ENCODE measurements around the gene NYNRIN.
"Not testable (repeated sequence)": the region's sequence is repeated elsewhere in the genome, so short reads cannot be mapped to it uniquely, and the experiment has no call there.

NYNRIN gene

GRCh38 chr14:24369907-24370687 lies 28.7 kb upstream of the NYNRIN start:
- in situ Hi-C loops (cut with MboI; ENCODE audit: low sequenced_read_pairs): no loop called here

GRCh38 chr14:24370748-24371147 lies 28.1 kb upstream of the NYNRIN start:
- in situ Hi-C loops (cut with MboI; ENCODE audit: low sequenced_read_pairs): no loop called here

GRCh38 chr14:24371605-24372004 lies 27.2 kb upstream of the NYNRIN start:
- in situ Hi-C loops (cut with MboI; ENCODE audit: low sequenced_read_pairs): not testable (repeated sequence)

DNA sequence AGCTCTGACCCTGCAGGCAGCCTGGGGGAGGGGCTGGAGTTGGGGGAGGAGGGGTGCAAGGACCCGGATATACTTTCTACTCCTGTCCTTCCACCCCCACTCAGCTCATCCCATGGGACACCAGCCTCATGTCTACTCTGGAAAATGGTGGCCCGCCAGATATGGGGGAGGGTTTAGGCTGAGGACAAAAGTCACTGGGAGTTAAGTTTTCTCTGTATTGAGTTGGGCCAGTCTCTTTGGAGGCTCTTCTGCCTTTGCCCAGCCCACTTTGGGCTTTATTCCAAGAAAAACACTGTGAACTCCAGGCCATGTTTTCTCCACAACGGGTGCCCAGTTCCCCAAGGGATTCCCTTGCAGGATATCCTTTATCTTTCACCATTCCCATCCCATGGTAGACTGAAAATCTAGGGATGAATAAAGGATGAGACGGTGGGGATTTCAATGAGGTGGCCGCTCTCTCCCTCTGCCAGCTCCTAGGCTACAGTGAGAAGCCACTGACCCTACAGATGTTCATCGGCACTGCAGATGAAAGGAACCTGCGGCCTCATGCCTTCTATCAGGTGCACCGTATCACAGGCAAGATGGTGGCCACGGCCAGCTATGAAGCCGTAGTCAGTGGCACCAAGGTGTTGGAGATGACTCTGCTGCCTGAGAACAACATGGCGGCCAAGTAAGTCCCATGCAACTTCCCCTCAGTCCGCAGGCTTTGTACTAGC lies 25.9 kb upstream of the NYNRIN start:
- in situ Hi-C loops (cut with MboI; ENCODE audit: low sequenced_read_pairs): no loop called here

- in situ Hi-C loops (cut with MboI; ENCODE audit: low sequenced_read_pairs): no loop called here
Observed at GRCh38 chr14:24376448-24377070, 22.2 kb upstream of the NYNRIN start.

- in situ Hi-C loops (cut with MboI; ENCODE audit: low sequenced_read_pairs): no loop called here
Observed at GRCh38 chr14:24377126-24377525, 21.7 kb upstream of the NYNRIN start.

GRCh38 chr14:24377657-24378056 lies 21.1 kb upstream of the NYNRIN start:
- in situ Hi-C loops (cut with MboI; ENCODE audit: low sequenced_read_pairs): no loop called here

GRCh38 chr14:24378327-24378726 lies 20.5 kb upstream of the NYNRIN start:
- in situ Hi-C loops (cut with MboI; ENCODE audit: low sequenced_read_pairs): no loop called here

- in situ Hi-C loops (cut with MboI; ENCODE audit: low sequenced_read_pairs): no loop called here
Observed at GRCh38 chr14:24378981-24379906, 19.6 kb upstream of the NYNRIN start.

DNA sequence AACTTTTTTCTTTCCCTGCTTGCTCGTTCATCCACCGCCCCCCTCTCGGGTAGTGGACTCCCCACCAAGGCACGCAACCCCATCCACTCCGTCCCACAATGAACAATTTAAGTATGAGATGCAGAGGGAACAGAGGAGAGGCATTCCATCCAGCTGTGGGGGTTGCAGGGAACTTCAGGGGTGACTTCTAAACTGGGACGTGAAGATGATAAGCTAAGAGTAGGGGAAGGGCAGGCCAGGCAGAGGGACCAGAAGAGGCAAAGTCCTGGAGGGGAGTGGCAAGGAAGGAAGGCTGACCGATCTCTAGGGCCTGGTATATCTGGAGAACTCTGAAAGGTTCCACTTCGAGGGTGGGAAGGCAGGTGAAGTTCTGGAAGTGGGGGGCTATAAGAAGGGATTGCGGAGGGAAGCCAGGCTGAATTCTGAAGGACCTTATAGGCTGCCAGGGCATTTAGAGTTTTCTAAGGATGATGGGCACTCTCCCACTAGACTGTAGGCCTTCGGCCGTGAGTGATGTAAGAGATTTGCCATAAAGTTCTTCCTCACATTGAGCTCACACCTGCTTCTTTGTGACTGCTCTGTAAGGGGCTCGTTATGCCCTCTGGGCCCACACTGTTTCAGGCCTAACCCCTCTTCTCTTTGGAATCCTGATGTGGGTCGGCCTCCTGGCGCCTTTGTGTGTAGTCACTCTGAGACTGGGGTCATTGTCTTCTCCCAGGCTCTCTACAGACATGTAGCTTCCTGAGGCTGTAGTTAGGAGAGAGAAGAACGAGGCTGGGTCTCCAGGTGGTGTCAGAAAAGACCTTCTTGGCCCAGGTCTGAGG lies 18.7 kb upstream of the NYNRIN start:
- in situ Hi-C loops (cut with MboI; ENCODE audit: low sequenced_read_pairs): no loop called here

- in situ Hi-C loops (cut with MboI; ENCODE audit: low sequenced_read_pairs): no loop called here
Observed at GRCh38 chr14:24381363-24382063, 17.3 kb upstream of the NYNRIN start.

DNA sequence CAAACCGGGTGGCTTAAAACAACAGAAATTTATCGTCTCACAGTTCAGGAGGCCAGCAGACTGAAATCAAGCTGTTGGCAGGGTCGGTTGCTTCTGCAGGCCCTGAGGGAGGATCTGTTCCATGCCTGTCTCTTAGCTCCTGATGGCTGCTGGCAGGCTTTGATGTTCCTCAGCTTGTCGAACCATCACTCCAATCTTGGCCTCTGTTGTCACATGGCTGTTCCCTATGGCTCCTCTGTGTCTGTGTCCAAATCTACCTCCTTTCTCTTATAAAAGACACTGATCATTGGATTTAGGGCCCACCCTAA lies 16.8 kb upstream of the NYNRIN start:
- in situ Hi-C loops (cut with MboI; ENCODE audit: low sequenced_read_pairs): no loop called here

GRCh38 chr14:24384169-24384568 lies 14.6 kb upstream of the NYNRIN start:
- in situ Hi-C loops (cut with MboI; ENCODE audit: low sequenced_read_pairs): no loop called here

- in situ Hi-C loops (cut with MboI; ENCODE audit: low sequenced_read_pairs): no loop called here
Observed at GRCh38 chr14:24385524-24385923, 13.3 kb upstream of the NYNRIN start.

DNA sequence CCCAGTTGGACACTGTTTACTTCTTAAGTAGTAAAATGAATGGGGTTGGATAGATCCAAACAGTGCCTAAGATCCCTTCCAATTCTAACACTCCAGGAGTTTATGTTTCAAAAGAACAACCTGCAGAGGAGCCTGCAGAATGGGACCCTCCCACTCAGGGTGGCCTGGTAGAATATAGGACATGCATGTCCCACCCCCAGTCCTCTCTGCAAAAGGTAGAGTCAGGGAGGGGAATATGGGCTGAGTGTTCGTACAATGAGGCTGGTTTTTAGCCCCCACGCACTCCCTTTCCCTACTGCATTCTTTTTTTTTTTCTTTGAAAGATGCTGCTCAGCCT lies 11.8 kb upstream of the NYNRIN start:
- in situ Hi-C loops (cut with MboI; ENCODE audit: low sequenced_read_pairs): no loop called here

DNA sequence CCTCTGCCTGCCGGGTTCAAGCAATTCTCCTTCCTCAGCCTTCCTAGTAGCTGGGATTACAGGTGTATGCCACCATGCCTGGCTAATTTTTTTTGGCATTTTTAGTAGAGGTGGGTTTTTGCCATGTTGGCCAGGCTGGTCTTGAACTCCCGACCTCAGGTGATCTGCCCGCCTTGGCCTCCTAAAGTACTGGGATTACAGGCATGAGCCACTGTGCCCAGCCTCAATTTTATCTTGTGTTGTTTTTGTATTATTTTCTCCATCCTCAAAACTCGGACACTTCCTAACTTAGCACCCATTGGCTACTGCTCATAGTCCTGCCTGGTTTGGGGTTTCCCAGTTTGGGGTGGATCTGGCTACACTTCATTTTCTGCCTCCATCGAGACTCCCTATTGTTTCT lies 11.2 kb upstream of the NYNRIN start:
- in situ Hi-C loops (cut with MboI; ENCODE audit: low sequenced_read_pairs): not testable (repeated sequence)

DNA sequence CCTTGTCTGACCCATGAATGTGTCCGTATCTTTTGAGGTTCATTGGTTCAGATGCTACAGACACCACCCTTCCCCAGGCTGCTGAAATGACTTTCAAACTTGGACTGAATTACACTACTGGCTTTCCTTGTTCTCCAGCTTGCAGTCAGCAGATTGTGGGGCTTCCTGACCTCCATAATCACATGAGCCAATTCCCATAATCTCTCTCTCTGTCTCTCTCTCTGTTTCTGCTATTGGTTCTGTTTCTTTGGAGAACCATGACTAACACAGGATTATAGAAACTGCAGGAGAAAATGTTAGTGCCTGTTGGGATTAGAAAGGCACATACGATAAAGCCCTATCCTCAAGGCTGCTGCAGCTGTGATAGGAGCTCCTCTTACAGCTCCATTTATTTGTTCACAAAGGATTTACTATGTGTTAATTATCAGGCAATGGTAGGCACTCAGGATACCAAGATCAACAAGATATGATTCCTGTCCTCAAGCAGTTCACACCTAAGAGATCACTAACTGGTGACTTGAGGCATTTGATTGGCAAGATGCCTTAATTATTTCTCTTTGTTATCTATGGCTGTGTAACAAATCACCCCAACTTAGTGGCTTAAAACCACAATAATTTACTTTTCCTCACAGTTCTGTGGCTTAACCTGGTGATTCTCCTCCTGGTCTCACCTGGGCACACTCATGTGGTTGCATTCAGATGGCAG lies 10.2 kb upstream of the NYNRIN start:
- in situ Hi-C loops (cut with MboI; ENCODE audit: low sequenced_read_pairs): no loop called here

DNA sequence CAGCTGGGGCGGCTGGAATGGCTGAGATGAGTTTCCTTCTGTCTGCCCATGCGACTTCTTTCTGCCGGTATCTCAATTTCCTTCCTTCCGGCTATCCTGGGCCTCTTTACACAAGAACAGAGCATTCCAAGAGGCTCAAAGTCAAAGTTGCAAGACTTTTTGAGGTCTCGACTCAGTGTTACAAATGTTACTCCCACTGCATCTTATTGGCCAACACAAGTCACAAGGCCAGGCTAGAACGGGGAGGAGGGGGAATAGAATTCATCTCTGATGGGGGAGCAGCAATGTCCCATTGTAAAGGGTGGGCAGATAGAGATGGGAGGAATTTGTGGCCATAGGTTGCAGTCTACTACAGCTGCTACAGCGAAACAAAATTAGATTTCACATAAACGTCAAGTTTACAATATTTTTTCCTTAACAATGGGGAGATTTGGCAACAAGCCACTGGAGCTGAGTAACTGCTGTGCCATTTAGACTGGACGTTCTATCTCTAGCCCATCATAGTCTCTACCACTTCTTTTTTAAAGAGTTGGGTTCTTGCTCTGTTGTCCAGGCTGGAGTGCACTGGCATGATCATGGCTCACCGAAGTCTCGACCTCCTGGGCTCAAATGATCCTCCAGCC lies 9.5 kb upstream of the NYNRIN start:
- in situ Hi-C loops (cut with MboI; ENCODE audit: low sequenced_read_pairs): no loop called here

Data from HL-60/S4 (cell line).